HUES64 (cell line): ENCODE data around the gene ALG5. TPM values are rescaled to one million over a fixed set of nuclear protein-coding genes. Genes with fewer than 3 reads are reported as not detected.

Experiments used
- H3K27ac ChIP-seq: 2 replicates; pipeline ENCODE4 v1.7.0; 2013; ENCODE audit warnings: low read depth, low read length, inconsistent platforms
- H3K27me3 ChIP-seq: 2 replicates; pipeline ENCODE4 v1.6.1; 2013; ENCODE audit warnings: mild to moderate bottlenecking, low read length; ENCODE audit not compliant: insufficient read depth
- H3K36me3 ChIP-seq: 2 replicates; pipeline ENCODE4 v1.6.1; 2013; ENCODE audit warnings: mild to moderate bottlenecking, low read length; ENCODE audit not compliant: insufficient read depth
- H3K4me1 ChIP-seq: 2 replicates; pipeline ENCODE4 v1.6.1; 2013; ENCODE audit warnings: mild to moderate bottlenecking, low read length, moderate library complexity; ENCODE audit not compliant: insufficient read depth
- H3K4me3 ChIP-seq: 2 replicates; pipeline ENCODE4 v1.5.1; 2013; ENCODE audit warnings: mild to moderate bottlenecking, low read length, moderate library complexity
- H3K9ac ChIP-seq: 2 replicates; pipeline ENCODE4 v1.6.1; 2013; ENCODE audit warnings: mild to moderate bottlenecking, low read depth, low read length
- H3K9me3 ChIP-seq: 2 replicates; pipeline ENCODE4 v1.6.1; 2013; ENCODE audit warnings: low read depth, low read length; ENCODE audit not compliant: insufficient read depth
- WGBS: fragments of 150-250, 120-280 bp; methylation state at CpG from one replicate; pipeline ENCODE4 v1.1.7; 2013; ENCODE audit warnings: missing lambda C conversion rate; 5-methylcytosine and 5-hydroxymethylcytosine counted together
- polyA plus RNA-seq, 2 experiments: library from polyadenylated mRNA; stranded (reverse); fragments of 50-300 nt; gene quantifications; one replicate each; pipeline ENCODE4 v1.2.3, GENCODE V29; 2013

The ALG5 gene, protein sequence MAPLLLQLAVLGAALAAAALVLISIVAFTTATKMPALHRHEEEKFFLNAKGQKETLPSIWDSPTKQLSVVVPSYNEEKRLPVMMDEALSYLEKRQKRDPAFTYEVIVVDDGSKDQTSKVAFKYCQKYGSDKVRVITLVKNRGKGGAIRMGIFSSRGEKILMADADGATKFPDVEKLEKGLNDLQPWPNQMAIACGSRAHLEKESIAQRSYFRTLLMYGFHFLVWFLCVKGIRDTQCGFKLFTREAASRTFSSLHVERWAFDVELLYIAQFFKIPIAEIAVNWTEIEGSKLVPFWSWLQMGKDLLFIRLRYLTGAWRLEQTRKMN
- polyA plus RNA-seq (2013, experiment 1 of 2): 36.6 TPM
- 34.6 TPM for polyA plus RNA-seq (2013, experiment 2 of 2)

DNA sequence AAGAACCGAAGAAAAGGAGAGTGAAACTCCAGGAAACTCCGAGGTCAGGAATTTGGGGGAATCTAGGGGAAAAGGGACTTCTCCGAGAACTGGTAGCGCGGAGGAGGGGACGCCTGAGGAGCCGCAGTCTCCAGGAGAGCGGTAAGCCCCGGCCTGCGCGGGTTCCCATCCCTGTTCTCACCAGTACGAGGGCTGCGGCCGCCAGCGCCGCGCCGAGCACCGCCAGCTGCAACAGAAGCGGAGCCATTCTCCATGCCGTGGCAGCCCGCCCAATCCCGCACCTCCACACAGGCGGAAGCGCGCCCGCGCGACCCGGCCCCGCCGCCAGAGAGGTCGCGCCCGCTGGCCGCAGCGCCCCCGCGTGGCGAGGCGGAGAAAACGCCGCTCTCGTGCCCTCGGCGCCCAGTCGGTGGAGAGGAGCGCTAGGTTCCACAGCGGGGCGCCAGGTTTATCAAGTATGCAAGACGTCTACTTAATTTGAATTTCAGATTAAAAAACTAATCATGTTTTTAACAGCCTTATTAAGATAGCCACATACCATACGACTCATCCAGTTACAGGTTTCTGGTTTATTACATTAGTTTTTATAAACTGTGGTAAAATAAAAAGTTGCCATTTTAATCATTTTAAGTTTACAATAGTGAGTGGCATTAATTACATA, at the start of gene ALG5:
Gene ALG5, minus strand, starts transcription at position 287 of the 661 bp plus-strand sequence. Its CDS starts 40 bp downstream, at position 247.
- Histone ChIP-seq H3K9me3 (no peaks in the 10 kb centered on the region), H3K36me3 (peaks cover 36% of the 10 kb centered on the region), H3K4me3 (peak within 1 kb of the TSS; percentile 84), H3K27ac (peak within 1 kb of the TSS; percentile 98), H3K4me1 (peaks cover 5% of the 10 kb centered on the region), H3K9ac (peak within 1 kb of the TSS; percentile 94), H3K27me3 (no peaks in the 10 kb centered on the region)
- under 1% methylated on average over 51 of the region's 52 CpGs for WGBS

- Histone ChIP-seq H3K36me3 (peaks cover 76% of the 10 kb centered on the region), H3K9ac (no peak overlapping the region), H3K27ac (no peak overlapping the region), H3K9me3 (no peaks in the 10 kb centered on the region), H3K4me3 (no peak overlapping the region), H3K27me3 (no peaks in the 10 kb centered on the region), H3K4me1 (no peaks in the 10 kb centered on the region)
- WGBS: 95% methylated on average over 3 of the region's 3 CpGs
Measured at GRCh38 chr13:37047846-37048245, 48.7 kb upstream of the ALG5 start.

GRCh38 chr13:37047032-37047431, 47.9 kb upstream of the ALG5 start:
- Histone ChIP-seq H3K27ac (no peak overlapping the region), H3K36me3 (peaks cover 84% of the 10 kb centered on the region)
- WGBS: 91% methylated on average over 1 of the region's 2 CpGs

GRCh38 chr13:37046062-37046461, 46.9 kb upstream of the ALG5 start:
- Histone ChIP-seq H3K27me3 (no peaks in the 10 kb centered on the region), H3K4me3 (no peak overlapping the region), H3K4me1 (no peaks in the 10 kb centered on the region), H3K9ac (no peak overlapping the region), H3K36me3 (peaks cover 87% of the 10 kb centered on the region), H3K27ac (no peak overlapping the region), H3K9me3 (no peaks in the 10 kb centered on the region)
- 95% methylated on average over 1 of the region's 1 CpG for WGBS

More at GRCh38 chr13:37047032-37047431, 47.9 kb upstream of the ALG5 start:
- Histone ChIP-seq H3K4me1 (no peaks in the 10 kb centered on the region), H3K9me3 (no peaks in the 10 kb centered on the region), H3K9ac (no peak overlapping the region), H3K27me3 (no peaks in the 10 kb centered on the region), H3K4me3 (no peak overlapping the region)

GRCh38 chr13:37040789-37041188, 41.6 kb upstream of the ALG5 start:
- H3K4me3 ChIP-seq: no peak overlapping the region
- H3K9ac ChIP-seq: no peak overlapping the region
- peaks cover 99% of the 10 kb centered on the region for H3K36me3 ChIP-seq
- H3K9me3 ChIP-seq: no peaks in the 10 kb centered on the region
- no peaks in the 10 kb centered on the region for H3K4me1 ChIP-seq
- no peaks in the 10 kb centered on the region for H3K27me3 ChIP-seq
- no peak overlapping the region for H3K27ac ChIP-seq

- Histone ChIP-seq H3K9ac (no peak overlapping the region), H3K36me3 (peaks cover 99% of the 10 kb centered on the region), H3K4me3 (no peak overlapping the region), H3K27me3 (no peaks in the 10 kb centered on the region), H3K4me1 (no peaks in the 10 kb centered on the region), H3K9me3 (no peaks in the 10 kb centered on the region), H3K27ac (no peak overlapping the region)
Measured at GRCh38 chr13:37039896-37040295, 40.8 kb upstream of the ALG5 start.

GRCh38 chr13:37037241-37037640, 38.1 kb upstream of the ALG5 start:
- no peaks in the 10 kb centered on the region for H3K27me3 ChIP-seq
- WGBS: 96% methylated on average over 3 of the region's 3 CpGs
- H3K9me3 ChIP-seq: no peaks in the 10 kb centered on the region
- H3K27ac ChIP-seq: no peak overlapping the region
- peaks cover 99% of the 10 kb centered on the region for H3K36me3 ChIP-seq
- no peak overlapping the region for H3K4me3 ChIP-seq
- H3K9ac ChIP-seq: no peak overlapping the region
- no peaks in the 10 kb centered on the region for H3K4me1 ChIP-seq

- Histone ChIP-seq H3K4me1 (no peaks in the 10 kb centered on the region), H3K9ac (no peak overlapping the region), H3K27ac (no peak overlapping the region), H3K27me3 (no peaks in the 10 kb centered on the region), H3K36me3 (peaks cover 100% of the 10 kb centered on the region), H3K4me3 (no peak overlapping the region), H3K9me3 (no peaks in the 10 kb centered on the region)
- 97% methylated on average over 4 of the region's 4 CpGs for WGBS
Measured at GRCh38 chr13:37029617-37030016, 30.5 kb upstream of the ALG5 start.

- H3K36me3 ChIP-seq: peaks cover 100% of the 10 kb centered on the region
- WGBS: no CpG with 5 or more reads among the region's 2 CpGs
Measured at GRCh38 chr13:37027639-37028038, 28.5 kb upstream of the ALG5 start.

GRCh38 chr13:37026771-37027170, 27.6 kb upstream of the ALG5 start:
- Histone ChIP-seq H3K36me3 (peaks cover 100% of the 10 kb centered on the region), H3K27me3 (no peaks in the 10 kb centered on the region), H3K4me1 (no peaks in the 10 kb centered on the region), H3K9ac (no peak overlapping the region), H3K27ac (no peak overlapping the region), H3K9me3 (no peaks in the 10 kb centered on the region), H3K4me3 (no peak overlapping the region)
- WGBS: no CpG with 5 or more reads among the region's 1 CpG

More at GRCh38 chr13:37027639-37028038, 28.5 kb upstream of the ALG5 start:
- Histone ChIP-seq H3K27ac (no peak overlapping the region), H3K9ac (no peak overlapping the region), H3K27me3 (no peaks in the 10 kb centered on the region), H3K9me3 (no peaks in the 10 kb centered on the region), H3K4me1 (no peaks in the 10 kb centered on the region), H3K4me3 (no peak overlapping the region)

GRCh38 chr13:37023871-37024270, 24.7 kb upstream of the ALG5 start:
- WGBS: 89% methylated on average over 1 of the region's 1 CpG
- Histone ChIP-seq H3K9me3 (no peaks in the 10 kb centered on the region), H3K27me3 (no peaks in the 10 kb centered on the region), H3K36me3 (peaks cover 100% of the 10 kb centered on the region), H3K4me1 (no peaks in the 10 kb centered on the region), H3K4me3 (no peak overlapping the region), H3K9ac (no peak overlapping the region), H3K27ac (no peak overlapping the region)
